Measurements from ENCODE around the gene CREG2.
"Not testable (repeated sequence)": the region's sequence is repeated elsewhere in the genome, so short reads cannot be mapped to it uniquely, and the experiment has no call there.

Gene CREG2

GRCh38 chr2:101325425-101325824 is 61.9 kb downstream of the CREG2 start:
- H3K4me1 ChIP-seq (ENCODE audit: insufficient read depth, low read length), result no peaks in the 10 kb centered on the region
- H2AFZ ChIP-seq (ENCODE audit: low read depth, low read length), result no peak overlapping the region
- no peaks in the 10 kb centered on the region for H3K27me3 ChIP-seq (ENCODE audit: insufficient read depth, low read length)
- peaks cover 1% of the 10 kb centered on the region for H3K9me3 ChIP-seq (ENCODE audit: low read length)
- no peak overlapping the region for H3K4me3 ChIP-seq (ENCODE audit: low read length)
- no peaks in the 10 kb centered on the region for H3K36me3 ChIP-seq (ENCODE audit: insufficient read depth, low read length)

- H3K36me3 ChIP-seq (ENCODE audit: insufficient read depth, low read length); H3K4me3 ChIP-seq (ENCODE audit: low read length); H3K27me3 ChIP-seq (ENCODE audit: insufficient read depth, low read length); H3K4me1 ChIP-seq (ENCODE audit: insufficient read depth, low read length); H3K9me3 ChIP-seq (ENCODE audit: low read length); H2AFZ ChIP-seq (ENCODE audit: low read depth, low read length): not testable (repeated sequence)
Measured at GRCh38 chr2:101316568-101316967, 70.7 kb downstream of the CREG2 start.

DNA sequence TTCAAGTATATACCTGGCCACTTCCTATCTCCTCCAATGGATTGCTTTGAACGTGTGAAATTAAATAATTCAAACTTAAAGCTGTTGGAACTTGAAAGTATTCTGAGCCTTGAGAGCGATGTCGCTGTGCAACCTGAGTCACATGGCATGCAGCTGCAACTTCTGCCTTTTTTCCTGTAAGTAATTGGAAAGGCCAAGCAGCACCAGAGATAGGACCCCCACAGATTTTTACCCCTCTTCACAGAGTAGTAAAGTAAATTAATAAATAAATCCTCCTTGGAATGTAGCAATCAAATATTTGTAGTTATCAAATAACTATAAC is 75.6 kb downstream of the CREG2 start:
- H3K4me3 ChIP-seq (ENCODE audit: low read length), result no peak overlapping the region
- peaks cover 6% of the 10 kb centered on the region for H3K27me3 ChIP-seq (ENCODE audit: insufficient read depth, low read length)
- no peak overlapping the region for H2AFZ ChIP-seq (ENCODE audit: low read depth, low read length)
- H3K36me3 ChIP-seq (ENCODE audit: insufficient read depth, low read length), result no peaks in the 10 kb centered on the region
- no peaks in the 10 kb centered on the region for H3K9me3 ChIP-seq (ENCODE audit: low read length)
- peaks cover 3% of the 10 kb centered on the region for H3K4me1 ChIP-seq (ENCODE audit: insufficient read depth, low read length)

DNA sequence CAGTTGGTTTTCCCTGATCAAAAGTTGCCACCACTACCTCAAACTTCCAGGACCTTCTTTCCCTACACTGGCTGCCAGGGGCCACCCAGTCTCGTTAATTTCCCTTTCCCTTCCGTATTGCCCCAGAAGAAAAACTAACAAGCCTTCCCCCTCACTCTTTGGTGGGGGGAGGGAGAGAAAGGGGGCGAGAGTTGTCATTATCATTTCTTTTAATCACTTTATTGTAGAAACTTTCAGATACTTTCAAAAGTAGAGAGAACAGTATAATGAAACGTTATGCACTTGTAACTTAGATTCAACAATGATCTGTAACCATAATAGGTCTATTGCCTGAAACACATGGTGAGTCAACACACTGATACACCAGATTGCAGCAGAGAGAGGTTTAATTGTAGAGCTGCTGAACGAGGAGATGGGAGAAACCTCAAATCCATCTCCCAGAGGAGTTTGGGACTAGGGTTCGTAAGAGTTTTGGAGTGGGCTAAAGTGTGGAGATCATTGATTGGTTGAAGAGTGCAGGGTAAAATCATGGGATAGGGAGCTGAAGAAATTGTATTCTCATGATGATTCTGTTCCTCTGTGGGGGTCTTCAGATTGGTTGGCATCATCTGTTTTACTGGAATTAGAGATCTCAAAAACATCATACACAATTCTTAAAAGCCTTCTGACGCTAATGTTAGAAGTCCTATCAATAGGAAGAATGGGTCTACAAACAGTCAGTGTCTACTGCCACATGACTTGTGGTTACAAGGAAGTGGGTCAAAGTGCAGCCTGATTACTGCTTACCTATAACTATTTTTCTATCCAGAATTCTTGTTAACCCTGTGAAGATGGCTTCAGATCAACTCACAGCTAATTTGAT is 76.2 kb downstream of the CREG2 start:
- Histone ChIP-seq H3K4me3 (ENCODE audit: low read length) (no peak overlapping the region), H2AFZ (ENCODE audit: low read depth, low read length) (no peak overlapping the region), H3K27me3 (ENCODE audit: insufficient read depth, low read length) (peaks cover 6% of the 10 kb centered on the region), H3K4me1 (ENCODE audit: insufficient read depth, low read length) (peaks cover 7% of the 10 kb centered on the region), H3K9me3 (ENCODE audit: low read length) (no peaks in the 10 kb centered on the region), H3K36me3 (ENCODE audit: insufficient read depth, low read length) (no peaks in the 10 kb centered on the region)

- Histone ChIP-seq H3K4me1 (ENCODE audit: insufficient read depth, low read length) (peaks cover 9% of the 10 kb centered on the region), H3K36me3 (ENCODE audit: insufficient read depth, low read length) (no peaks in the 10 kb centered on the region), H3K4me3 (ENCODE audit: low read length) (no peak overlapping the region), H2AFZ (ENCODE audit: low read depth, low read length) (no peak overlapping the region), H3K9me3 (ENCODE audit: low read length) (no peaks in the 10 kb centered on the region), H3K27me3 (ENCODE audit: insufficient read depth, low read length) (peaks cover 6% of the 10 kb centered on the region)
Measured at GRCh38 chr2:101310090-101310833, 77.0 kb downstream of the CREG2 start.

- Histone ChIP-seq H3K27me3 (ENCODE audit: insufficient read depth, low read length) (peaks cover 6% of the 10 kb centered on the region), H2AFZ (ENCODE audit: low read depth, low read length) (peak within 1 kb of the TSS; percentile 97), H3K4me3 (ENCODE audit: low read length) (peak within 1 kb of the TSS; percentile 58), H3K9me3 (ENCODE audit: low read length) (no peaks in the 10 kb centered on the region), H3K36me3 (ENCODE audit: insufficient read depth, low read length) (no peaks in the 10 kb centered on the region), H3K4me1 (ENCODE audit: insufficient read depth, low read length) (peaks cover 9% of the 10 kb centered on the region)
Measured at GRCh38 chr2:101308432-101309210, 78.7 kb downstream of the CREG2 start, which contains the start of gene RNF149. Gene RNF149, minus strand, starts transcription at chr2:101308701. Its CDS starts 113 bp downstream, at chr2:101308588.

- H3K36me3 ChIP-seq (ENCODE audit: insufficient read depth, low read length), result no peaks in the 10 kb centered on the region
- peaks cover 9% of the 10 kb centered on the region for H3K4me1 ChIP-seq (ENCODE audit: insufficient read depth, low read length)
- H2AFZ ChIP-seq (ENCODE audit: low read depth, low read length), result peak overlapping the region; percentile 97
- H3K27me3 ChIP-seq (ENCODE audit: insufficient read depth, low read length), result no peaks in the 10 kb centered on the region
- H3K4me3 ChIP-seq (ENCODE audit: low read length), result peak overlapping the region; percentile 58
- no peaks in the 10 kb centered on the region for H3K9me3 ChIP-seq (ENCODE audit: low read length)
Measured at GRCh38 chr2:101307950-101308431, 79.3 kb downstream of the CREG2 start.

- Histone ChIP-seq H3K36me3 (ENCODE audit: insufficient read depth, low read length) (no peaks in the 10 kb centered on the region), H3K27me3 (ENCODE audit: insufficient read depth, low read length) (no peaks in the 10 kb centered on the region), H2AFZ (ENCODE audit: low read depth, low read length) (no peak overlapping the region)
Measured at GRCh38 chr2:101307503-101307902, 79.8 kb downstream of the CREG2 start.

GRCh38 chr2:101306410-101306809 is 80.9 kb downstream of the CREG2 start:
- H3K36me3 ChIP-seq (ENCODE audit: insufficient read depth, low read length), result no peaks in the 10 kb centered on the region
- H3K9me3 ChIP-seq (ENCODE audit: low read length), result no peaks in the 10 kb centered on the region
- no peak overlapping the region for H2AFZ ChIP-seq (ENCODE audit: low read depth, low read length)
- no peaks in the 10 kb centered on the region for H3K27me3 ChIP-seq (ENCODE audit: insufficient read depth, low read length)
- H3K4me3 ChIP-seq (ENCODE audit: low read length), result no peak overlapping the region
- H3K4me1 ChIP-seq (ENCODE audit: insufficient read depth, low read length), result peaks cover 9% of the 10 kb centered on the region

More at GRCh38 chr2:101307503-101307902, 79.8 kb downstream of the CREG2 start:
- Histone ChIP-seq H3K9me3 (ENCODE audit: low read length) (no peaks in the 10 kb centered on the region), H3K4me3 (ENCODE audit: low read length) (peak overlapping the region; percentile 58), H3K4me1 (ENCODE audit: insufficient read depth, low read length) (peaks cover 9% of the 10 kb centered on the region)

GRCh38 chr2:101305492-101306078 is 81.7 kb downstream of the CREG2 start:
- Histone ChIP-seq H3K27me3 (ENCODE audit: insufficient read depth, low read length) (no peaks in the 10 kb centered on the region), H3K9me3 (ENCODE audit: low read length) (no peaks in the 10 kb centered on the region), H3K36me3 (ENCODE audit: insufficient read depth, low read length) (no peaks in the 10 kb centered on the region), H2AFZ (ENCODE audit: low read depth, low read length) (no peak overlapping the region), H3K4me1 (ENCODE audit: insufficient read depth, low read length) (peaks cover 9% of the 10 kb centered on the region), H3K4me3 (ENCODE audit: low read length) (no peak overlapping the region)

DNA sequence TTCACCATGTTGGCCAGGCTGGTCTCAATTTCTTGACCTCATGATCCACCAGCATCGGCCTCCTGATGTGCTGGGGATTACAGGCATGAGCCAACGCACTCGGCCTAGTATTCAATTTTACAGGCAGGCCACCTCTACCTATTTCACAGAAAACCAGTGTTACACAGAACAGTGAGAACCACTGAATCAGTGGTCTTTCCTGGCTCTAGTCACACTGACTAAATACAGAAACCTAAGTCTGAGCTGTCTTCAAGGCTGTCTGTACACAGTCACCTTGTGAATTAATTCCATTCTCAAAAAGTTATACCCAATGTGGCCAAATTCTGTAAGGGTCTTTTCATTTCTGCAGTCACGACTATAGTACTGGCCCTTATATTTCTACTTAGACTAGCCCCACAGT is 82.3 kb downstream of the CREG2 start:
- no peaks in the 10 kb centered on the region for H3K27me3 ChIP-seq (ENCODE audit: insufficient read depth, low read length)
- H2AFZ ChIP-seq (ENCODE audit: low read depth, low read length), result no peak overlapping the region
- no peak overlapping the region for H3K4me3 ChIP-seq (ENCODE audit: low read length)
- H3K4me1 ChIP-seq (ENCODE audit: insufficient read depth, low read length), result peaks cover 9% of the 10 kb centered on the region
- no peaks in the 10 kb centered on the region for H3K9me3 ChIP-seq (ENCODE audit: low read length)
- no peaks in the 10 kb centered on the region for H3K36me3 ChIP-seq (ENCODE audit: insufficient read depth, low read length)

DNA sequence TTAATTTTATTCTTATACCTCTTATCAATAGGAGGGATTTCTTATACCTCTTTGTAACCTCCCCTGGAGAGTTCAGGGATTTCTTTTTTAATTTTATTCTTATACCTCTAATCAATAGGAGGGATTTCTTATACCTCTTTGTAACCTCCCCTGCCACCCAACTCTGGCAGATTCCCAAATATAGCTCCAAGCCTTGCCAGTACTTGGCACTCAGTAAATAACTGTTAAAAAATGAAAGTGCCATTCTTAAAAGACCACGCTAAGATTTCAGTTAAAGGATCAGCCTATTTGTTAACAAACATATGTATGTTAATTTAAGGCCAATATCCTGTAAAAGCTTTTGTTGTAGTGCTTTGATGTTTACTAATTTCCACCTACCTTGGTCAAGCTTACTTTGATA is 83.6 kb downstream of the CREG2 start:
- no peaks in the 10 kb centered on the region for H3K36me3 ChIP-seq (ENCODE audit: insufficient read depth, low read length)
- no peaks in the 10 kb centered on the region for H3K9me3 ChIP-seq (ENCODE audit: low read length)
- peaks cover 9% of the 10 kb centered on the region for H3K4me1 ChIP-seq (ENCODE audit: insufficient read depth, low read length)
- H3K27me3 ChIP-seq (ENCODE audit: insufficient read depth, low read length), result no peaks in the 10 kb centered on the region
- H2AFZ ChIP-seq (ENCODE audit: low read depth, low read length), result no peak overlapping the region
- no peak overlapping the region for H3K4me3 ChIP-seq (ENCODE audit: low read length)
